Stimulated activated CD8-positive, alpha-beta memory T cell treated with anti-CD3 and anti-CD28 coated beads, Interleukin-2, amount 100 ng/mL, for 48 hours (primary cell): ENCODE results near the gene COX17.

Source experiments
- DNase-seq, 2 donors: peaks; one replicate each; pipeline ENCODE4 v3.0.0-alpha.2; 2020; ENCODE audit warnings: low read depth in 2 of 2

COX17 gene

DNA sequence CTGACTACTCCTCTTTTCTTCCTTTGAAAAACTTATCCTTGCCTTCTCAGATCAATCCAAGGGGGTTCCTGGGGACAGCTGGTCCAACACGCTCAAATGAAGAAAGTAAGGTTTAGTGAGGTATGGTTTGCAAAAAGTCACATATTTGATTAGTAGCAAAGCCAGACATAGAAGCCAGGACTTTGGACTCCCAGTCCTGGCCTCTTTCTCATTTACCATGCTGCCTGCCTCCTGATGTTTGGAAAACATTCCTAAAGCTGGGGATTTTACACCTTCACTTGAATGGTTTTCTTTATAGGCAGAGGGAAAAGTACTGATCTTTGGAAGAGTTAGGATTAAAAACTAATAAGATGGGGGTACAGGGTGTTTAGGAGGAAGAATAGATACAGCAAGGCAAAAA, 31.4 kb downstream of the COX17 start:
- no peak for DNase-seq

DNA sequence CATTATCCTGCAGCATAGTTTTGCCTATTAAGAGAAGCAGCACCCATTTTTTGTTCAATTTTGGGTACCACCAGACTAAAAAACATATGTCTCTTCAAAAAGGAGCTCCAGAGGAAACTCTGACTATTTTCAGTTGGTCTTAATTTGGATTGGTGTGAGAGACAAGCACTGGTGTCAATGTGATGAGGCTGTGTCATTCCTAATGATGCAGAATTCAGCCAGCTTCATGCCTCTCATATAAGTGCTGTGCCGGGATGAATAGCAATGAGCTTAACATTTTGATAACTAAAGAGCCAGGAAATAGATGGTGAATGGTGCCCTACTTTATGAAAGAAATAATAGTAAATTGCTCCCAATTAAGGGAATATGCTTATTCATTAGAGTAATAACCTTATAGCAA, 32.7 kb downstream of the COX17 start:
- no peak for DNase-seq

DNA sequence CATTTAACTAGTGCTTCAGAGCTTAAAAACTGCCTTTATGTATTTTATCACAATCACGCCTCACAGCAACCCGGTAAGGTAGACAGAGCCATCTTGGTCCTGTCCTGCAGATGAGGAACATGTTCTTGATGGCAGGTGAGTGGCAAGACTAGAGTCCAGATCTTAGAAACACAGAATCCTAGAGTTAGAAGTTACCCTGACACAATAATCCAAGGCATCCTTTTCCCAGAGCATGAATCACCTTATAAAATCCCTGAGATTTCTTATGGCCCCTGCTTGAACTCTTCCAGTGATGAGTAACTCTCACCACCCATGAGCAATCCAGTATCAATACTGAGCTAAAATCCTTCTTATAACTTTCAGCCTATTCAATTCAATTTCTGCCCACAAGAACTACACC, 33.7 kb downstream of the COX17 start:
- no peak for DNase-seq

DNA sequence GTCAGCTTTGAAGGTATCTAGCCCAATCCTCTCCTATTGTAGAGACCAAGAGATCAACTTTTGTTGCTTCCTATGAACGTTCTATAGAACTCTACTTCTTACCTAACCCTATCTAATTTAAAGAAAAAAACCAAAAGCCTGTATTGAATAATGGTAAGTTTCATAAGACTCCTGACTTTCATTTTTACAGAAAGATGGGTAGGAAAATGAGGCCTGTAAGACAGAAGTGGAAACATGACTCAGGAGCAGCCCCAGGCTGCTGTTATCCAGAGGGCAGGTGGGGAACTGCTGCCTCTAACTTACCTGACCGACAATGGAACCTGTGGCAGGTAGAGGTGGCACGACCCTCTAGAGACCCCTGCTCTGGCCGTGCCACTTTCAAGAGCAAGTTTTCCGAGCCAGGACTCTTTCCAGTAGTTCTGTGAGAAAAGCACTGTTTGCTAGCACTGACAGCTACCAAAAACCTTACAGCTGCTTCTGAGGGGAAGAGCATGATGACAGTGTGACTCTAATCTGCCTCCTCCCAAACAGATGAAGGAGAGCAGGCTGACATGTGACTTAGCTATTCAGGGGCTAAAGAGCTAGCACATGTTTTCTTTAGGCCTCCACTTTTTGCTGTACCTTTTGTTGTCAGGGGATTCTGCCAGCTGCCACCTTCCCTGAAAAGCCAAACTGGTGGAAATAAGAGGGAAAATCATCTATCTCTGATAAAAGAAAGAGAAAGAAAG, 34.3 kb downstream of the COX17 start:
- DNase-seq, result no peak

DNA sequence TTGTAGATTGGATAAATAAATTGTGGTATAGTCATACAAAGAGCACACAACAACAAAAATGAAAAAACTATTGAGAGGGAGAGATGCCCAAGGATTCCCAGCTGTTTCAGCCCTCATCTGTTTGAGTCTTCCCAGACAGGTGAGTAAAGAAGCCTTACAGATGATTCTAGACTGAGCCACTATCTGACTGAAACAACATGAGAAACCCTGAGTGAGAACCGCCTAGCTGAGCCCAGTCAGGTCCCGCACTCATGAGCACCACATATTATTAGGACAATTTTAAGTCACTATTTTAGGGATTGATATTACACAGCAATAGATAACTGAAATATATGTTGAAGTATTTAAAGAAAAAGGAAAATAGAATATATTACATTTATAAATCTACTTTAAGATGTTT, 35.8 kb downstream of the COX17 start:
- DNase-seq, result no peak

DNA sequence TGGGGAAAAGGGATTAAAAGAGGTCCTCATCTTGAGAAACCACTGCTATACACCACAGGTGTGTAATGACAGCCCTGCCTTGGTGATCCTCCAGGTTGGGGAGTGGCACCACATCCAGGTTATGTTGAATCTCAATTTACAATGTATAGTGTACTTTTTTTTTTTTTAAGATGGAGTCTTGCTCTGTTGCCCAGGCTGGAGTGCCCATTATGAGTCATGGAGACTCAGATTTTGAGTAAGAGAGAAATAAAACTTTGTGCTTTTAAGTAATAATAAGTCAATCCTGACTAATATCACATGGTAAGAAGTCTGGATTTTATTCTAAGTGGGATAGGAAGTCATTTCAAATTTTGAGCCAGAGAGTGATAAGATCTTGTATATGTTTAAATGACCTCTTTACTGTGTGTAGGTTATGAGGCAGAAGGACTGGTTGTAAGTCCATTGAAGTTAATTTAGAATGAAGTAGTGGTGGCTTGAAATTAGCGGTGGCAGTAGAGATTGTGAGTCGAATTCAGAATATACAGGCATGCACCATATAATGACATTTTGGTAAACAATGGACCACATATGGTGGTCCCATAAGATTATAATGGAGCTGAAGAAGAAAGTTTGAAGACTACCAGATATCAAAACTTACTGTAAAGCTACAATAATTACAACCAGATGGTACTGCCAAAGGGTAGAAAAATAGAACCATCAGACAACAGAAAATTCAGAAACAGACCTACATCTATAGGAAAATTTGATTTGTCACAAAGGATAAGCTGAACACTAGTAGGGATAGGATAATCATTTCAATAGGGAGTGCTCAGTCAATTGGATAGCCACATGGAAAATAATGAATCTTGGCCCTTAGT, 37.5 kb downstream of the COX17 start:
- no peak for DNase-seq

DNA sequence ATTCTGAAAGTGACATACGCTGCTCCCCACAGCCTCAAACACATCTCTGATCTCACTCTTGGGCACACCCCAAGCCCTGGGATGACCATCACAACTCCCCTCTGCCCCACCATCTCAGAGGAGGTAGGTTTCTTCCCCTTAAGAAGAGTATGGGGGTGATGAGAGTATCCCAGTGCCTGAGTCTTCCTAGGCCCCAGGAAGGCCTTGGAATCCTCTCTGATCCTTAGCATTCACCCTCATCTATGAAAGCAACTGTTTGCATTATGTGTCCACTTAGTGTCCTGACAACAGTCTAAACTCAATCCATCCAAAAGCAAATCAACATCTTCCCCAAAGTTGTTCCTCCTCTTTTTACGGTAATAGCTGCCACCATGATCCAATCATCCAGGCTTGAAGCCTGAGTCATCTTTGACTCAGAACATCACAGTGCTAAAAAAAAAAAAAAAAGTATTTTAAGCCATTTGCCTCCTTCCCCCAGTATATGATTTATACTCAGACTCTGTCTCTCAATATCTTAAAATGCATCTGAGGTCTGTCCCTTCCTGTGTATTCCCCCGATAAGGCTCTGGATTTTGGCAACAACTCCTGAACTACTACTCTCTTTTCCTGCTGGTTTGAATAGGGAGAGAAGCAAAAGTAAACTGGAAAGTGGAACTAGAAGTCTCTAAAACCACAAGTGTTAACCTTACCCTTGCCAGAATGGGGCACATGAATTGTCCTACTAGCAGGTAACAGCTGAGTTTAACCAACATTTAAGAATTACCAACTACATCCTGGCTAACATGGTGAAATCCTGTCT, 39.3 kb downstream of the COX17 start:
- DNase-seq, result no peak

DNA sequence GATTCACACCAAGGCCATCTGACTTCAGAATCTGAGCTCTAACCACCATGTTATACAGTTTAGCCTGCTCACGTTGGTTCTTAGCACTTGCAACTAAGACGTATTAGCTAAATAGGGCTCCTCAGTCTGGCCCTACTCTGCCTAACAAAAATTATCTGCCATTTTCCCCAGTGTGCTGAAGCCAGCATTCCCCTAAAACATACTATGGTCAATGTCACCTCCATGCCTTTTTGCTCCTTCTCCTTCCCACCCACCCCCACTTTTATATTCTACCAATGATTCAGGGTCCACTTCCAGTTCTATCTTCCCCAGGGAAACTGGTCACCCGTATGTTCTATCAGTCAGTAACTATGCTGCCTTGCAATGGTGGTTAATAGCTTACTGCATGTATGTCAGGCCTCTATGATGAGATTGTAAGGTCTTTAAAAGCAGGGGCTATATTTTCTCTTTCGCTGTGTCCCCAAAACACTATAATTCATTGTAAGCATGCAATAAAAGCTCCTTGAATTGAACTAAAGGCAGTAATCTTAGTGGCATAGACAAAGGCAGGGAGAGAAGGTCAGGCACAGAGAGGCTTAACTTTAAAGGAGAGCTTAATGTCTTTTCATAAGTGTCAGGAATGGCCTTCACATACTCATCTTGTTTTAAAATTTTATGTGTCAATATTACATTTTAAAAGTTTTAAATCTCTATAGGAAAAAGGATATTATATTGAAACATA, 40.2 kb downstream of the COX17 start:
- no peak for DNase-seq

DNA sequence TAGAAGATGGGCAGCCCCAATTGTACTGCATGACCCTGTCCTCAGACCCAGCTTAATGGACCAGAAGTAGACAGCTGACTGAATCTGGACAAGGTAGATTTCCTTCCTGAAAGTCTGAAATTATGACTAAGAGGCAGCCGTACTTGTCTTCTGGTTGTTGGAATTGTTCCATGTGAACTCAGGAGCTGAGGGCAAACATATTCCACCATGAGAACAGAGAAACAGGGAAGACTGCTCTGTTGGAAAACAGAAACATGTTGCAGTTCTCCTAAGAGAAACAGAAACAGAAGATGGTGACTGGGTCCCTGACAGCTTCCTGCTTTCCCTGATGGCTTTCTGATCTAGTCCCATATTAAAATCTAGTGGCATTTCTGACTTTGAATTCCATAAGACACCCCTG, 41.0 kb downstream of the COX17 start:
- DNase-seq, result no peak

DNA sequence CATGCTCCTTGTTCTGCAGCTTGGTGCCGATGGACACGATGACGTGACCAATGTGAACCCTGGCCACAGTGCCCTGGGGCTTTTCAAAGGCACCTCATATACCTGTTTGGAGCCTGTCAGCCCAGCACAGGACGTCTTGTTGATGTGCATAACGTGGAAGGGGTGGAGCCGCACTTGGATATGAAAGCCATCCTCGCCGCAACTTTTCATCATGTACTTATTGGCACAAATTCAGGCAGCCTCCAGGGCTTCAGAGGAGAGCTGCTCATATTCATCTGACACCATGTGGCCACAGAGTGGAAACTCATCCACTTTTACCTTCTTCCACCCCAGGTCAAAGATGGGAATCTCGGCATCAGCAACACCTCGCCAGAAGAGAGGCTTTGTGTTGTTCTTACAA, 41.5 kb downstream of the COX17 start:
- DNase-seq, result no peak

DNA sequence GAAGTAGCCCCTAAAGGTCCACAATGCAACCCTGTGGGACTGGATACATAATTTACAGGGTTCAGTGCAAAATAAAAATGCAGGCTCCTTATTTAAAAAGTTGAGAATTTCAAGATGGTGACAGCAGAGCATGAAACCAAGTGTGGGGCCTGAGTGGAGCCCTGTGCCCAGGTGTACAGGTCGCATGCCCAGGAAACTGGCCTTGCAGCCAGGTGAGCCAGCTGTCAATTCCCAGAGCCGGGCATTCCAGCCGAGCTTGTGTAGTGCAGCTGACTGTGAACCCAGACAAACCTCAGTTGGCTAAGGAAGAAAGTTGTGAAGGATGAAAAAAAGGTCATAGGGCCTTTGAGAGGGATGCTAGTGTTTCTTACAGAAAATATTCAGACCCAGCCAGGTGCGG, 44.4 kb downstream of the COX17 start:
- no peak for DNase-seq

DNA sequence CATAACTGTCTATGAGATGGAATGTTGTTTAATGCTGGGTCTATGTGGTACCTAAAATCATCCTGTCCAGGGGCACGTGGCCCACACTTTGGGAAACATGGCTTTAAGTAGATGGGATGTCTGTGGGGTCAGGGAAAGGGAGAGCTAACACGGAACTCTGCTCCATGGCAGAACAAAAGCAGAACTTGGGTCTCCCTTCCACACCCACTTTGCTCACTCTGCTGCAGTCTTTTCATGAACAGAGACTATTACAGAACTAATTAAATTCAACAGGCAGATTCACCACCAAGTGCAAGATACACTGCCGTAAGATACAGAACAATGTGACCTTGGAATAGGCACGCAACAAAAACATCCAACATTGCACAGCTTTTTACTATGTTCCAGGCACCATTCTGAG, 45.0 kb downstream of the COX17 start:
- no peak for DNase-seq

DNA sequence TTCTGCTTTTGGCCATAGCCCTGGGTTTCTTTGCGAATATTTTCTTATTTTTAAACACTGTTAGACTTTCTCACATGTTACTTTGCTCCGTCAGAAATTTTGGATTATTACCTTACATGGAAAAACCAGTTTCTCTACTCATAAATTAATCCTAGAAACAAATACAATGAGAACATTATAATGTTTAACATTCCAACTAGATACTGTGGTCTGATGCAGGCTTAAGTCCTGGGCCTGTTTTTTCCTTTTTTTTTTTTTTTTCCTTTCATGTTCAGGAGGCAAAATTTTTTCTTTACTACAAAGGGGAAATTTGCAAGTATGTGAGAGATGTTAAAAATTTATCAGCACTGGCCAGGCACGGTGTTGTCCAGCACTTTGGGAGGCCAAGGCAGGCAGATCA, 45.7 kb downstream of the COX17 start:
- no peak for DNase-seq

DNA sequence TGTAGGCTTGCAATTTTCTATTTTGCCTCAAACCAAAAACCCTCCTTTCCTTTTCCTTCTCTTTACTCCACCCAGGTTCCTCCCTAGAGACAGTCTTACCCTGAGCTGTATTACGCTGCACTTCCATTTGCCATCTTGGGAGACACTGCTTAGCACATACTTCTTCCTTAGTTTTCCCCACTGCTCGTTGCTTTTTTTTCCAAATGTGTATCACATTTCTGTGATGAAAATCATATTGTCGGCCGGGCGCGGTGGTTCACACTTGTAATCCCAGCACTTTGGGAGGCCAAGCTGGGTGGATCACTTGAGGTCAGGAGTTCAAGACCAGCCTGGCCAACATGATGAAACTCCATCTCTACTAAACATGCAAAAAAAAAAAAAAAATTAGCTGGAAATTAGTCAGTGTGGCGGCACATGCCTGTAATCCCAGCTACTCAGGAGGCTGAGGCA, 46.3 kb downstream of the COX17 start:
- no peak for DNase-seq

DNA sequence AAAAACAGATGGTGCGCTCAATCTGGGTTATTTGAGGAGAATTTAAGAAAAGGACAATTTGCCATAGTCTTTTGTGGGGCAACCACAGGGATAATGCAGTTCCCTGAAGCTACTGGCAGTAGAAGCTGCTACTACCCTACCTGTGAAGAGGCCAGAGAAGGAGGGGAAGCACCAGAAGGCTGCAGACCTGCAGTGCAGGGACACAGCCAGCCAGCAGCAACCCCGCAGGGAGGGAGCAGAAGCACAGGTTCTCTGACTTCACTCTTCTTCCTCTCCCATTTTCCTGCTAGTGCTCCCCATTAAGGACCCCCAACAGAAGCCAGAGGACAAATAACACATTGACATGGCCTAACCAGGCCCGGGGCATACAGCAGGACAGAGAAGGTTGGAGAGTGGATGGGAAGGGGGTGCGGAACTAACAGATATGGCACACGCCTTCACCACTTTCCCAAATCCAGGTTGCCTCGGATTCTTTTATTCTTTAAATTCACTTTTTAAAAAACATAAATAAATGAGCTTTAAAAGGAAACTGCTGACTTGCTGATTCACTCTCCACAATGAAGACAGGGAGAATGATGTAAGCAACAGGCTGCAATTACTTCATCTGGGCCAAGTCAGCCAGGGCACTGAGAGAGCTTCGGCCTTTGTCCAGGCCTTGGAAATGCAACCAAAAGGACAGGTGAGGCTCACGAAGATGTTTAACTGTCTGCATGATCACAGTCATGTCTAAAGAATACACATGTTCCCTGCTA, 46.9 kb downstream of the COX17 start:
- no peak for DNase-seq

DNA sequence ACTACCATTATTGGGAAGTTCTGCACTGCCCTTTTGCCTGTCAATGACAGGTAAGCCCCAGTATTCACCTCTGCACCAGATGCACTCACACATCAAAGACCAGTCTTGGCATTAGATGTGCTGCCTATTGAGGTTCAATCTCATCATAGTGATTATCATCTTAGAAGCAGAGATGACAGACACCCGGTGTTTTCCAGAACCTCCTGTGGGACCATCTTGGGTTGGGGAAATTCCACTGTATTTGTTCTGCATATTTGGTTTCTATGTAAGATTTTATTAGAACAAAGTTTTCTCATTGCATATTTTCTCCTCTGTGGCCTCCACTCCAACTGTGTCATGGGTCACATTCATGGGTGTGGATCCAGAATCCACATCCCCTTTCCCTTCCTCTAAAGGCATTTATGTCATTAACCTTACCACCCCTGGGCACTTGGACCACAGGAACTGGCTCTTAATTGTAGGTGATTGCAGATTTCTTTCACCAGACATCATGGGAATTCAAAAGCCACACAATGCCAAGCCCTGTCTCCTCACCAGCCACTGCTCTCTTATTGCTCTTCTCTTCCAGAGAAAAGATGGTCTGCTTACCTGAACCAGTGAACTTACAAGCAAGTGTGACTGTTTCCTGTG, 48.3 kb downstream of the COX17 start:
- no peak for DNase-seq

DNA sequence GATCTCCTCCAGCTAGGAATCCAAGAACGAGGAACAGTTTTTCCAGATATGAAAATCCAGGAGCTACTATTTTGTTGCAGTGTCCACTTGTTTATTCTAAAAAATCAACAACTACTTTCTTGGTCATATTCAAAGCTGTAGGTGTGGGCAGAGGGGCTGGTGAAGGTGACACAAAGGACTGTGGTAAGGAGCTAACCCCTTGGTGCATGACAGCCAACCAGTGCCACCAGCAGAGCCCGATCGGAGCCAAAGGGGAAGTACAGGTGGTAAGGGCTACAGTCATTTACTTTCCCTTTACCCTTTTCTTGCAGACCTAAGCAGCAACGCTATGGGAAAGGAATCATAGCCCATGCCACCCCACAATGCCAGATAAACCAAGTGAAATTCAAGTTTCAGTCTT, 48.8 kb downstream of the COX17 start:
- DNase-seq, result no peak

DNA sequence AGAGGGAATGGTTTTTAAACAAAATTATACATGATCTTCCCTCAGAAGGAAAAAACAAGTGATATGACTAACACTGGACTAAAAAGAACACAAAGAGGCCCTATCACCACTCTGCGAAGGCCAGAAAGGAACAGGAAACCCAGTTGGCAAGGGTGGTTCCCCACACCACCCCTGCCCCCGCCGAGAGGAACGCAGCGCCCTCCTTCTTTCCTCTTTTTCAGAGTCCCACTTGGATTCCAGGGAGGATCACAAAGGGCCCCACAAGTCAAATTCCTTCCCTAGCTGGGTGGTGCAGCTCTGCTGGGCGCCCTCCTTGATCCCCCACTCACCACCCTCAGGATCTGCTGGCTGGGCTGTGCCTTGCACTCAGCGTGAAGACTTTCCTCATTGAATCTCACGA, 49.7 kb downstream of the COX17 start:
- no peak for DNase-seq

DNA sequence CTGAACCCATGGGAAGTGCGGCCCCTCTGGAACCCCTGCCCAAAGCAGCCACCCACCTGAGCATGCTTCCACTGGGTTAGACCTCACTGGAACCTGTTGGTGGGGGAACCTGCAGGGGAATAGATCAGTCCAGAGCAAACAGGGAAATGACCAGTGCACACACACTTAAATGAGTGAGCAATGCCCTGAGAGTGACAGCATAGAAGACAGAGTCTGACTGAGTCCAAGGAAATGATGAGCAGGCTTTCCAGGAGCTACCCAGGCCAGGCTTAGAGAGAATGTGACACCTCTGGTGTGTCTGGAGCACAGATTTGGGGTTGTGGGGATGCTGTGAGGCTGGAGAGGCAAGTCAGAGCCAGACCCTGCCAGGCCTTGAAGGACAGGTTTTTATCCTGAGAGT, 51.0 kb downstream of the COX17 start:
- DNase-seq, result no peak

DNA sequence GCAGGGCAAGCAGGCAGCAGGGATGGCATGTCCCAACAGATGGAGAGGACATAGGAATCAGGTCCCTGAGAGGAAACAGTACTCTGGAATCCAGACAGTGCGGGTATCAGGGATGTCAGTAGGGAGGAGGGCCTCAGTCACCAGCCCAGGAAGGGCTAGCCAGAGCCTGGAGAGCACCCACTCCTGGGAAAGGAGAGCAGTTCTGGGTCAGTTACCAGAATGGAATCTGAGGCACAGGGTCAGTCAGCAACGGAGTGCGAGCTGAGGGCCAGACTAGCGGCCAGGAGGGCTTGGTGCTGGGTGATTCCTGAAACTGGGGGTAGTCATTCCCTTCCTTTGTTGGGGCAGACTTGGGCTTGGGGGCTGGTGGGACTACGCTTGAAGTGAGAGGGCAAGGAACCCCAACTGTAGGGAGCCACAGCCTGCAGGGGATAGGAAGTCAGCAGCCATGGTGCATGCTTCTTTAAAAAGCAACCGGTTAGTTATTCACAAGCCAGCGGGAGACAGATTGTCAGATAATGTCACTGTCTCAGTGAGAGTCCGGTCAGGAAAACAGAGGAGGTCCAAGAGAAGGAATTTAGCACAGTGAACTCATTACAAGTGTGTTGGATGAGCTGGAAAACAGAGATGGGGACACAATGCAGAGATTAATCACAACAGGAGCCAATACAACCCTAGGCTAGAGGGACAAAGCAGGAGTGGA, 51.6 kb downstream of the COX17 start:
- DNase-seq, result no peak
